Smooth muscle cell (in vitro differentiated cells): ENCODE measurements around the gene SNAPC4. TPM values are rescaled to one million over a fixed set of nuclear protein-coding genes. Genes with fewer than 3 reads are reported as not detected.

Experiments used
- DNase-seq: peaks from one replicate; lab custom pipeline; 2025; ENCODE audit not compliant: unreplicated experiment; lab: John Stamatoyannopoulos, UW
- H2AFZ ChIP-seq: fragments of 200-600 bp; sonication (generic); 2 replicates; pipeline ENCODE4 v1.6.0; 2016; ENCODE audit warnings: antibody characterized with exemption, low read depth, mild to moderate bottlenecking
- H3F3A ChIP-seq: fragments of 200-600 bp; sonication (generic); 2 replicates; pipeline ENCODE4 v1.6.0; 2017; ENCODE audit warnings: antibody characterized with exemption, low read depth
- H3K27ac ChIP-seq: fragments of 200-600 bp; sonication (generic); 2 replicates; pipeline ENCODE4 v1.5.1; 2016; ENCODE audit warnings: low read depth, mild to moderate bottlenecking
- H3K27me3 ChIP-seq: fragments of 200-600 bp; sonication (generic); 2 replicates; pipeline ENCODE4 v1.6.1; 2016; ENCODE audit warnings: low read depth, mild to moderate bottlenecking
- H3K36me3 ChIP-seq: fragments of 200-600 bp; sonication (generic); 2 replicates; pipeline ENCODE4 v1.5.1; 2016; ENCODE audit warnings: low read depth
- H3K4me1 ChIP-seq: fragments of 200-600 bp; sonication (generic); 2 replicates; pipeline ENCODE4 v1.5.1; 2016; ENCODE audit warnings: low read depth
- H3K4me2 ChIP-seq: fragments of 200-600 bp; sonication (generic); 2 replicates; pipeline ENCODE4 v1.6.0; 2016; ENCODE audit warnings: mild to moderate bottlenecking
- H3K4me3 ChIP-seq: fragments of 200-600 bp; sonication (generic); 2 replicates; pipeline ENCODE4 v1.5.1; 2016; ENCODE audit warnings: mild to moderate bottlenecking
- H3K79me2 ChIP-seq: fragments of 200-600 bp; sonication (generic); 2 replicates; pipeline ENCODE4 v1.6.0; 2016; ENCODE audit warnings: low read depth, mild to moderate bottlenecking
- H3K9ac ChIP-seq: fragments of 200-600 bp; sonication (generic); 2 replicates; pipeline ENCODE4 v1.6.0; 2016; ENCODE audit warnings: low read depth
- H3K9me3 ChIP-seq: fragments of 200-600 bp; sonication (generic); replicated peaks from 2 replicates; pipeline ENCODE4 v1.5.1; 2016; ENCODE audit warnings: low read depth
- H4K20me1 ChIP-seq: fragments of 200-600 bp; sonication (generic); 2 replicates; pipeline ENCODE4 v1.6.0; 2016; ENCODE audit warnings: low read depth
- WGBS: methylation state at CpG from one replicate; pipeline ENCODE4 v1.1.7; 2016; ENCODE audit warnings: low lambda C conversion rate; 5-methylcytosine and 5-hydroxymethylcytosine counted together
- polyA plus RNA-seq: library from polyadenylated mRNA; unstranded; fragments of >200 nt; fragmentation: Nextera tagmentation; extraction: Ambion mirVana; gene quantifications from 2 replicates; pipeline ENCODE4 v1.2.1, GENCODE V29; 2016
- total RNA-seq: library from RNA; depleted of rRNA; stranded (reverse); fragments of >200 nt; gene quantifications from 2 replicates; pipeline ENCODE4 v1.2.3, GENCODE V29; 2014
- TF ChIP-seq, protein P1 (sequence below): fragments of 200-600 bp; sonication (generic); IDR thresholded peaks from 2 replicates; pipeline ENCODE4 v1.5.1; 2017; ENCODE audit warnings: borderline replicate concordance, mild to moderate bottlenecking, antibody characterized with exemption; ENCODE audit not compliant: insufficient read depth, poor library complexity, severe bottlenecking

Gene SNAPC4
- total and polyA plus RNA-seq, 2 experiments from 2014 or later, result 4.2 to 9.0 TPM

DNA sequence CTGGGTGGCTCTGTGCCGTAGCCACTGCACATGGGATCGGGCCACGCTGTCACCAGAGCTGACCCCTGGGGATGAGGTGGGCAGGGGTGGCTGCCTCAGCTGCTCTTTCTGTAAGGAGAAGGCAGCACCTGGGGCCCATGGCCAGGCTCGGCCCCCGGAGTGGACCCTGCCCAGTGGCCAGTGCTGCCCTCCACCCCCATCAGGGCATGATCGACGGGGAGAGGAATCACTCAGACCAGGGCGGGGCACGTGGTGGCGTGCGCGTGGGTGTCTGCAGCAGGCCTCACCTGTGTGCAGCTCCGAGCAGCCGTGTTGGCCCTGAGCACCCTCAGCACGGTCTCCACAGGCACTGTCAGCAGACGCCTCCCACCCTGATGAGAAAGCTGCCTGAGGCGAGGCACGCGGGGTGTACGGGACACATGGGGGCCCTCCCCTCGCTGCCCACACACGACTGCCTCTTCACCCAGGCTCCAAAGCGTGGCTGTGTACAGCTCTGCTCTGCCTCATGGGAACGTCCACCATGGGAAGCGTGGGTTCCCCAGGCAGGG is 17.9 kb downstream of the SNAPC4 start:
- Histone ChIP-seq H3K79me2 (no peaks in the 10 kb centered on the region), H3K27ac (no peak overlapping the region), H3K4me3 (no peak overlapping the region), H4K20me1 (no peaks in the 10 kb centered on the region), H3K9ac (no peak overlapping the region), H3K4me1 (no peaks in the 10 kb centered on the region), H3K36me3 (no peaks in the 10 kb centered on the region), H3F3A (no peaks in the 10 kb centered on the region), H3K9me3 (no peaks in the 10 kb centered on the region), H2AFZ (no peak overlapping the region), H3K4me2 (no peak overlapping the region), H3K27me3 (no peaks in the 10 kb centered on the region)
- WGBS, result 98% methylated on average over 25 of the region's 25 CpGs
- TF ChIP-seq, protein P1, sequence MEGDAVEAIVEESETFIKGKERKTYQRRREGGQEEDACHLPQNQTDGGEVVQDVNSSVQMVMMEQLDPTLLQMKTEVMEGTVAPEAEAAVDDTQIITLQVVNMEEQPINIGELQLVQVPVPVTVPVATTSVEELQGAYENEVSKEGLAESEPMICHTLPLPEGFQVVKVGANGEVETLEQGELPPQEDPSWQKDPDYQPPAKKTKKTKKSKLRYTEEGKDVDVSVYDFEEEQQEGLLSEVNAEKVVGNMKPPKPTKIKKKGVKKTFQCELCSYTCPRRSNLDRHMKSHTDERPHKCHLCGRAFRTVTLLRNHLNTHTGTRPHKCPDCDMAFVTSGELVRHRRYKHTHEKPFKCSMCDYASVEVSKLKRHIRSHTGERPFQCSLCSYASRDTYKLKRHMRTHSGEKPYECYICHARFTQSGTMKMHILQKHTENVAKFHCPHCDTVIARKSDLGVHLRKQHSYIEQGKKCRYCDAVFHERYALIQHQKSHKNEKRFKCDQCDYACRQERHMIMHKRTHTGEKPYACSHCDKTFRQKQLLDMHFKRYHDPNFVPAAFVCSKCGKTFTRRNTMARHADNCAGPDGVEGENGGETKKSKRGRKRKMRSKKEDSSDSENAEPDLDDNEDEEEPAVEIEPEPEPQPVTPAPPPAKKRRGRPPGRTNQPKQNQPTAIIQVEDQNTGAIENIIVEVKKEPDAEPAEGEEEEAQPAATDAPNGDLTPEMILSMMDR, result no peak
- DNase-seq, result no peak

DNA sequence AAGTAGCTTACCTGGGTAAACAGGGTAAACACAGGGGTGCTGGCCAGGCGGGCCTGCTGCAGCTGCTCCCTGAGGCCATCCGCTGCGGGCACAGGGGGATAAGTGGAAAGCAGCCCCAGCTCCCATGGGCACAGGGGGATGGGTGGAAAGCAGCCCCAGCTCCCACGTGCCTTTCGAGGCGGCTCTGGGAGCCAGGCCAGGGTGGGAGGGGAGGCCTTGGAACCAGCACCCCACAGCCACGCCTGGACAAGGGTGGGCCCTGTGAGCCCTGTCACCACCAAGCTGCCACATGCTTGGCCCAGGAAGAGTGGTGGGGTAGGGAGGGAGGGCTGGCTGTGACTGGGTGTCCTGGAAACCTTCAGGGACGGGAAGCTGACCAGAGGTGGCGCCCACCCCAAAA is 18.7 kb downstream of the SNAPC4 start:
- Histone ChIP-seq H3K4me2 (no peak overlapping the region), H3K9me3 (no peaks in the 10 kb centered on the region), H3K4me3 (no peak overlapping the region), H3K4me1 (no peaks in the 10 kb centered on the region), H3F3A (no peaks in the 10 kb centered on the region), H3K27me3 (no peaks in the 10 kb centered on the region), H4K20me1 (no peaks in the 10 kb centered on the region), H3K79me2 (no peaks in the 10 kb centered on the region), H3K27ac (no peak overlapping the region), H2AFZ (no peak overlapping the region), H3K9ac (no peak overlapping the region), H3K36me3 (no peaks in the 10 kb centered on the region)
- no peak for DNase-seq
- 97% methylated on average over 9 of the region's 9 CpGs for WGBS
- TF ChIP-seq, protein P1, result no peak

DNA sequence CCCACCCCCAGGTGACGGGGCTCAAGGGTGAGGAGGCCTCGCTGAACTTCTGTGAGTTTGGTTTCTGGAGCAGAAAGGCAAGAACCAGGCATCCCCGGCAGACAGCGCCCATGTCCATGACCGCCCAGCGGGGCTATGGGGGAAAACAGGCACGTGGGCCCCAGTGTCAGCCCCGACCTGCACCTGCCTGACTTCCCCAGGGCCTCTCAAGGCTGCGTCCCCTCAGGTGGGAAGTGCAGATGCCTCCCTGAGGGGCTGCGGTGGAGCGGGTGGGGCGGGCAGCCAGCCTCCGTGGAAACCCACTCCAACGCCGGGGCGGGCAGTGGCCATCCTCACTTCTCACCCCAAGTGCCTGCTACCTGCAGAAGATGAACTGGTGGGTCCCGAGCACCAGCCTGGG is 19.6 kb downstream of the SNAPC4 start:
- H3K79me2 ChIP-seq, result no peaks in the 10 kb centered on the region
- H4K20me1 ChIP-seq, result no peaks in the 10 kb centered on the region
- no peak overlapping the region for H3K9ac ChIP-seq
- DNase-seq, result no peak
- H3K4me3 ChIP-seq, result no peak overlapping the region
- no peaks in the 10 kb centered on the region for H3F3A ChIP-seq
- no peak overlapping the region for H3K4me2 ChIP-seq
- H3K27ac ChIP-seq, result no peak overlapping the region
- H3K9me3 ChIP-seq, result no peaks in the 10 kb centered on the region
- H3K36me3 ChIP-seq, result no peaks in the 10 kb centered on the region
- H2AFZ ChIP-seq, result no peak overlapping the region
- TF ChIP-seq, protein P1, result no peak
- H3K27me3 ChIP-seq, result no peaks in the 10 kb centered on the region
- no peaks in the 10 kb centered on the region for H3K4me1 ChIP-seq
- 96% methylated on average over 16 of the region's 17 CpGs for WGBS

DNA sequence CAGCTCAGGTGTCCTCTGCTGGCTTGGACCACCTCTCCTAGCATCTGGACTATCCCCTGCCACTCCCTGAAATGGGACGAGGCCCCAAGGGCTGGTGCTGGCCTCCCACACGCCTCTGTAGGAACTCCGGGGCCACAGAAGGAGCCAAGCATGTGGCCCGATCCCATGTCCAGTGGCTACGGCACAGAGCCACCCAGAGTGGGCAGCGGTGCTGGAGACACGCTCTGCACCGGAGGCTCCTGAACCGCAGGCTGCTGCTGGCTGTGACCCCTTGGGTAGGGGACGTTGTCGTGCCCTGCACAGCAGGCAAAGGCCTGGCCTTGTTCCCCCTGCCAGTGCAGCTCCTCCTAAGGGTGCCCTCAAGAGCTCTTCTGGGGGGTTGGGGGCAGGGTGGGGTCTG is 20.1 kb downstream of the SNAPC4 start:
- Histone ChIP-seq H2AFZ (no peak overlapping the region), H3K9ac (no peak overlapping the region)
- WGBS, result over 99% methylated on average over 11 of the region's 11 CpGs

More for the DNA sequence above, 20.1 kb downstream of the SNAPC4 start:
- Histone ChIP-seq H3K27ac (no peak overlapping the region), H3F3A (no peaks in the 10 kb centered on the region), H3K79me2 (no peaks in the 10 kb centered on the region), H3K27me3 (no peaks in the 10 kb centered on the region), H3K9me3 (no peaks in the 10 kb centered on the region), H3K4me3 (no peak overlapping the region), H4K20me1 (no peaks in the 10 kb centered on the region), H3K4me2 (no peak overlapping the region), H3K4me1 (no peaks in the 10 kb centered on the region), H3K36me3 (no peaks in the 10 kb centered on the region)
- TF ChIP-seq, protein P1, result no peak
- DNase-seq, result no peak
